GM12864 (cell line): ENCODE data around the gene SYT15B.
A peak's percentile ranks its signal among the peaks of the same experiment; 100 is the strongest.
"Not testable (repeated sequence)": the region's sequence is repeated elsewhere in the genome, so short reads cannot be mapped to it uniquely, and the experiment has no call there.

Experiments used
- DNase-seq: peaks from one replicate; pipeline ENCODE4 v3.0.0-alpha.2; 2011; ENCODE audit warnings: low read depth
- H3K4me3 ChIP-seq: 2 replicates; pipeline ENCODE4 v1.5.1; 2011; ENCODE audit warnings: mild to moderate bottlenecking, low read depth, low read length, control low read depth
- TF ChIP-seq, protein P1 (sequence below): IDR thresholded peaks from 2 replicates; pipeline ENCODE4 v1.5.1; 2011; ENCODE audit warnings: low read depth, mild to moderate bottlenecking, moderate library complexity, low read length, control low read depth, inconsistent platforms; ENCODE audit errors: missing control alignments

Gene SYT15B

DNA sequence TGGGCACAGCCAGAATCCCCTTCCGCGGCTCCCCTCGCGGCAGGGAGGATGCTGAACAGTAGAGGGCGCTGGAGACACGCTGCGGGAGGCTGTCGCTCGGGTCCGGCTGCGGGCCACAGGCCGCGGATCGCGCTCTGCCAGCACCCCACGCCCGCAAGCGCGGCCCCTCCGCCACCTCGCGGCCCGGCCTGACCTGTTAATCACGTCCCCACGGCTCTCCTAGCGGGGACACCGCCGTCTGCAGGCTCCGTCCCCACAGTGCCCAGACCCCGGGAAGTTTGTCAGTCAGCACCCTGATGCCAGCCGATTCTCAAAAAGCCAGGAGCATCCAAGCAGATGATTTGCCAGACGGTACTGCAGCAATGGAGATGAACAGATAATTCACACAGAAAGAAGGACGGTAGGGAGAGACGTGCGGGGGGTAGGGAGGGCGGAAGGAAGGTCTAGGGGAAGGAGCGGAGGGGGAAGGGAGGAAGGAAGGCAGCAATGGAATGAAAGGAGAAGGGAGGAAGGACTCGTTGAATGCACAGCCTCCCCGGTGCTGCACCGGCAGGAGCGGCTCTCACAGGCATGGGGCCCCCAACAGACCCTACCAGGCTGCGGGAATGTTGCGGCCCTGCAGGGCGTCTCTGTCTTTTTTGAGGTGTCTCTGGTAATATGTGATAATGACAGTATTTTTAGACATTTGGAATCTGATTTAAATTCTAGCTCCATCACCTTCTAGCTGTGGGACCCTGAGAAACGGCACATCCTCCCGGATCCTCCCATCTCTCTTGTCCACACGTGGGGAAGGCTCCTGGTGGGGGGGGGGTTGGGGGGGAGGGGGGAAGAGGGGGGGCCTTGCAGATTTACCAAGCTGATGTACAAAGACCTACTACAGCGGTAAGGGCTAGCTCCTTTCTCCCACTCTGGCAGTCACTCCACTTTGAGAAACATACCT, 19.5 kb downstream of the SYT15B start:
- H3K4me3 ChIP-seq, DNase-seq: not testable (repeated sequence)
- TF ChIP-seq, protein P1, sequence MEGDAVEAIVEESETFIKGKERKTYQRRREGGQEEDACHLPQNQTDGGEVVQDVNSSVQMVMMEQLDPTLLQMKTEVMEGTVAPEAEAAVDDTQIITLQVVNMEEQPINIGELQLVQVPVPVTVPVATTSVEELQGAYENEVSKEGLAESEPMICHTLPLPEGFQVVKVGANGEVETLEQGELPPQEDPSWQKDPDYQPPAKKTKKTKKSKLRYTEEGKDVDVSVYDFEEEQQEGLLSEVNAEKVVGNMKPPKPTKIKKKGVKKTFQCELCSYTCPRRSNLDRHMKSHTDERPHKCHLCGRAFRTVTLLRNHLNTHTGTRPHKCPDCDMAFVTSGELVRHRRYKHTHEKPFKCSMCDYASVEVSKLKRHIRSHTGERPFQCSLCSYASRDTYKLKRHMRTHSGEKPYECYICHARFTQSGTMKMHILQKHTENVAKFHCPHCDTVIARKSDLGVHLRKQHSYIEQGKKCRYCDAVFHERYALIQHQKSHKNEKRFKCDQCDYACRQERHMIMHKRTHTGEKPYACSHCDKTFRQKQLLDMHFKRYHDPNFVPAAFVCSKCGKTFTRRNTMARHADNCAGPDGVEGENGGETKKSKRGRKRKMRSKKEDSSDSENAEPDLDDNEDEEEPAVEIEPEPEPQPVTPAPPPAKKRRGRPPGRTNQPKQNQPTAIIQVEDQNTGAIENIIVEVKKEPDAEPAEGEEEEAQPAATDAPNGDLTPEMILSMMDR: peak; percentile 2

DNA sequence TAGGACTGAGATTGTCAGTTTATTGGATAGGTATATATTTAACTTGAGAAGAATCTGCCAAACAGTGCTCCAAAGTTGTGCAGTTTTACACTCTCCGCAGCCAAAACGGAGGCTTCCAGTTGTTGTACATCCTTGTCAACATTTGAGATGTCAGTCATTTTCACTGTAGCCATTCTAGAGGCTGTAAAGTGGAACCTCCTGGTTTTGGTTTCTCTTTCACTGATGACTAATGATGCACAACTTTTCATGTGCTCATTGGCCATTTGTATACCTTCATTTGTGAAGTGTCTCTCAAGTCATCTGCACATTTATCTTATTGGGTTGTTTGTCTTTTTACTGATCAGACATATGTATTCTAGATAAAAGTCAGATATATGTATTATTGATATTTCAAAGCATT, 22.5 kb downstream of the SYT15B start:
- not testable (repeated sequence) for H3K4me3 ChIP-seq, DNase-seq

DNA sequence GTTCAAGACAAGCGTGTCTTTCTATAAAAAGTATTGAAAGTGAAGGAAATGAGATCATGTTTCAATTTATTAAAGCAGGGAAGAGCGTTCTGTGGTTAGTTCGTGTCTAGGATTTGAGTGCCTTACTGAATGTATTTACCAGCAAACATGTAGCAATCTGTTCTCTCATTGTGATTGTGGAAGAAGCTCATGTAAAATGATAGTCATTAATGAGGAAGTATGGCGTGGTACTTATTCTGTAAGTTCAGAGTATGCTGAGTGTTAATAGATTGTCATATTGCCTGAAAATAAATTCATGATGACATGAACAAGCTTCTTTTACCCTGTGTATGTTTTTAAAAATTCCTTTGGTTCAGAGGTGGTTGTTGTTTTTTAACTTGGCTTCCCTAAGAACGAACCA, 32.5 kb downstream of the SYT15B start:
- DNase-seq, H3K4me3 ChIP-seq: not testable (repeated sequence)

DNA sequence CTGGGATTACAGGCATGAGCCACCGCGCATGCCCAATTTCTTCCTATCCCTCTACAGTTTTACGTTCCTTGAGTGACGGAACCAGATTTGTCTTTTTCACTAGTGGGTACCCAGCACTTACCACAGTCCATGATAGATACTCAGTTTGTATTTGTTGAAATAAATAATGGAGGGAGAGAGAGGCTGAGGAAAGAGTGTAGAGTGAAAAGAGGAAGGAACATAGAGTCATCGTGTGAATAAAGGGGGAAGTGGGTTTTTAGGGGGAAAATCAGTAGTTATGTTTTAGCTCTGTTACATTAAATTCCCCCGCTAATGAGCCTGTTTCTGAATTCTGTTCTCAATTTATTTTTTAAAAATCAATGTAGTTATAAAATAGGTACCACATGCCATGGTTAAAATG, 37.7 kb downstream of the SYT15B start:
- not testable (repeated sequence) for DNase-seq, H3K4me3 ChIP-seq

DNA sequence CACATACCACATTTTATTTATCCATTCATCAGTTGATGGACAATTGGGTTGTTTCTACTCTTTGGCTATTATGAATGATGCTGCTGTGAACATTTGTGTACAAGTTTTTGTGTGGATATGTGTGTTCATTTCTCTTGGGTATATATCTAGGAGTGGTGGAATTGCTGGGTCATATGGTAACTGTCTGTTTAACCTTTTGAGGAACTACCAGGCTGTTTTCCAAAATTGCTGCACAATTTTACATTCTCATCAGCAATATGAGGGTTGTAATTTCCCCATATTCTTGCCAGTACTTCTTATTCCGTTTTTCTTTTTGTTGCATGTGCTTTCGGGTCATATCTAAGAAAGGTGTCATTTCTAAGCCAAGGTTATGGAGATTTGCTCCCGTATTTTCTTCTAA, 38.3 kb downstream of the SYT15B start:
- not testable (repeated sequence) for DNase-seq, H3K4me3 ChIP-seq

DNA sequence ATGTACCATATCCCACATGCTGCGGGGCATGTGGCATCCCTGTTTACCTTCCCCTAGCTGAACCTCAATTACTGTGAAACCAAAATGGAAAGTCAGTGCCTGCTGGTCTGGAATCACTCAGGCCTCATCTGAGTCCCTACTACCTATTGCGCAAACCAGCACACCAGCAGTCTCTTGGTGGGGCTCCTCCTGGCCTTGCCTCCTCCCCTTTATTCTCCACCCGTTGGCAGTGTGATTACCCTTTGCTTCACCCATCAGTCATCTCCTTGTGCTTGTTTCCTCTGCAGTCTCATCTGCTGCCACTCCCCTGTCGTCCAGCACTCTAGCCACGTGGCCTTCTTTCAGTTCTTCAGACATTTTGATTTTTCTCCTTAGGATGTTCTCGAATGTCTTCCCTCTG, 39.3 kb downstream of the SYT15B start:
- DNase-seq: not testable (repeated sequence)

DNA sequence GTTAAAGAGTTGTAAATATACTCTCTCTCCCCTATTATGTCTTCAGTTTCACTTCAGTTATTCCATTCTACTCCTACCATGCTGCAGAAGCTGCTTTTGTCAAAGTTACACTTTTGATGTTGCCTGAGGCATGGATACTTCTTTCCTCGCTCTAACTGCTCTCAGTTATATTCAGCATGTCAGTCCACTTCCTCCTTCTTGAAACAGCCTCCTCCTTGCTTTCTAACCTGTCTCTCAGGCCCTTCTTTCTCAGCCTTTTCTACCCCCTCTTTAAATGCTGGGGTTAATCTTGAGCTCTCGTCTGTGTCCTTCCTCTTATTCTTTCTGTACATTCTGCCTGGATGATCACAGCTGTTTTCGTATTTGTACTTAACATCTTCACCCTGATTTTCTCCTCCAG, 40.0 kb downstream of the SYT15B start:
- H3K4me3 ChIP-seq, DNase-seq: not testable (repeated sequence)

More for the DNA sequence above, 39.3 kb downstream of the SYT15B start:
- H3K4me3 ChIP-seq: not testable (repeated sequence)

DNA sequence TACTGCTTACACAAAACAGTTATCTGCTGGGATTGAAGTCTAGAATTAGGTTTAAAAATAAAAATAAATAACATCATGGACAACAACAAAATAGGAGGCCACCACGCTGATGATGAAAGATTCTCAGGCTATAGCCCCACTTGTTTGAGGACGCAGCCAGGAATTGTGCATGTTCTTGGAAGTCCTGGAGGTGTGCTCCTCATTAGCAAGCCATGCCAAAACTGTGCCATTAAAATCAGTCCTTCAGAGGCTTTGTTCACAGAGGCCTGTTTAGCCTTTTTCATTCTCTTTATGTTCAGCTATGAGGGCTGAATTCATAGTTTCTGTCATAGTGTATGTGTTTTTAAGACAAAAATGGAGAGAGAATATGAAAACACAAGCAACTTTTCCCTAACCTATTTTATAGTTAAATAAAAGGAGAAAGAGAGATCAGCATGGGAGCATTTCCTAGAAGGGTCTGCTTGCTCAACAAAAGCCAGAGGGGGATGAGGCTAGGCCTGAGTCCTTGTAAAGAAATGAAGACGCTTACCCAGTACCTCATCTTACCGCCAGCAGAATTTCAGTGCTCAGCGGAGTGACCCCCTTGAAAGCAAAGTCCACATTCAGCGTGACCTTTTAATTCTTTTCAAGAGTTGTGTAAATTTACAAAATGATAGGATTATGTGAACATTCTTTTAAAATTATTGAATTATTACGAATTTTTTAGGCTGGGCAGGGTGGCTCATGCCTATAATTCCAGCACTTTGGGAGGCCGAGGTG, 46.2 kb downstream of the SYT15B start:
- H3K4me3 ChIP-seq, DNase-seq: not testable (repeated sequence)
